AG20443 (cell line): ENCODE results near the gene CPNE2.
"Not testable (repeated sequence)": the region's sequence is repeated elsewhere in the genome, so short reads cannot be mapped to it uniquely, and the experiment has no call there.

Source experiments
- DNase-seq: peaks from one replicate; pipeline ENCODE4 v3.0.0; 2012; ENCODE audit warnings: low spot score, mixed read lengths

CPNE2 gene

DNA sequence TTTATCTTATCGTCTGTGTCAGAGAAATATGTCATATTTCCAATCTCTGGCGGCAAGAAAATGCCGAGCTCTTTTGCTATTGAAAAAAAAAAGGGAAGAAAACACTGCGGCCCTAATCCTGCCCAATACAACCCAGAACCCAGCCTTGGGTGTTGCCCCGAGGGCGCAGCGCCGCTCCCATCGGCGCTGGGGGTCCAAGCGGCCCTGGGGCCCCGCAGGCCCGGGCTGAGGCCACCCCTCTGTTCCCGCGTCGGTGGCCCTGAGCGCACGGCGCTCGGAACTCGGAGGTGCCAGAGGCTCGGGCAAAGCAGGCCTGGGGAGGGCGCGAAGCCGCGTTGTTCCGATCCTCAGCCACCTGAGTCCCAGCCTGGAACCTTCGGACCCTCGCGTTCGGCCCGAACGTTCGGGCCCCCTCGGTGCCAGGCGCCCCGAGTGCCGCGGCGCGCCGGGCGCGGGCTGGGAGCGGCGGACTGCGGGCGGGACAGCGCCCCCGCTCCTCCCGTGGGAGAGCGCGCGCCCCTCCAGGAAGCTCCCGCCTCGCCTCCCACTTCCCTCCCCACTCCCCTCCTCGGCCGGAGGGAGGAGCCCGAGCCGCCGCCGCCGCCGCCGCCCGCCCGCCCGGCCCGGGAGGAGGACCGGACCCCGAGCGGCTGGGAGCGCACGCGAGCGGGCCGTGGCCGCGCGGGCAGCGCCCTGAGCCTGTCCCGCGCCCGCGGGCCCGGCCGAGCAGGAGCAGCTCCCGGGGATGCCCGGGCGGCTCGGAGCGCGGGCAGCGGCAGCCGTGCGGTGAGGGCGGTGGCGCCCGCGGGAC is at the start of gene CPNE2:
Gene CPNE2 (plus strand): TSS at position 609 of the 811 bp plus-strand sequence. CDS start 18,160 bp downstream, outside the sequence.
- peak; percentile 83 for DNase-seq

DNA sequence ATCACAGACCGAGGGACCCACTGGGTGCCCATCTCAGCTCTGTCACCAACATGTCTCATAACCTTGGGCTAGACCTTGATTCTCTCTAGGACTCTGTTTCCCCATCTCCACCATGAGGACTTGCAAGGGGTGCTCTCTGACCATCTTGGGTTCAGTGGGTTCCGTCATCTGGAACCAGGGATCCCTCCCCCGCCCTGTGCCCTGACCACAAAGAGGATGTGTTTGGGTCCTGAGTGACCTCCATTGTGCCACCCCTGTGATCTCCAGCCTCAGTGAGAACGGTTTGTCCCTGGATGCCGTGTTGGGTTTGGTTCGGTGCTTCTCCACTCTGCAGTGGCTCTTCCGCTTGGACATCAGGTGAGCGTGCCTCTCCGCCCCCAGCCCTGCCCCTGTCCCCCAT is 49.1 kb upstream of the CPNE2 start:
- no peak for DNase-seq

DNA sequence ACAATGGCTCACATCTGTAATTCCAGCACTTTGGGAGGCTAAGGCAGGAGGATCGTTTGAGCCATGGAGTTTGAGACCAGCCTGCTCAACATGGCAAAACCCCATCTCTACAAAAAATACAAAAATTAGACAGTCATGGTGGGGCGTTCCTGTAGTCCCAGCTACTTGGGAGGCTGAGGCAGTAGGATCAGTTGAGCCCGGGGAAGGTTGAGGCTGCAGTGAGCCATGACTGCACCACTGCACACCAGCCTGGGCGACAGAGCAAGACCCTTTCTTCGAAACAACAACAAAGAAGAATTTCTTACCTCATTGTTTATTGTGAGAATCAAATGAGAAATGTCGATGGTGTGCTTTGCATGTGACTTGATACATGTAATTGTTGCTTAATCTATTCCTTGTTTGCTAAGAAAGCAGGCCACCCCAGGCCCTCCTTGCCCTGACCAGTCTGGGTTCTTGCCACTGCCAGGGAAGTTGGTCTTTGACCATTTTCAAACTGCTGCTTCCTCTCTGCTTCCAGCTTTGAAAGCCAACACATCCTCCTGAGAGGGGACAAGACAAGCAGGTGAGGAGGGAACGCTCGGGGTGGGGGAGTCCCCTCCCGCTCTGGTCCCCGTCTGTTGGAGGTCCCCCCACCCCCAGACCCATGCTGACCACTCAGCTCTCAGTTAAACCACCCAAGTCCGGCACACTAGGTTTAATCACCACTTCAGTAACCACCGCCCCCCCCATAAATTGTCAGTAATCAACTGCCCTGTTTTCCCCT is 47.3 kb upstream of the CPNE2 start:
- DNase-seq, result no peak

DNA sequence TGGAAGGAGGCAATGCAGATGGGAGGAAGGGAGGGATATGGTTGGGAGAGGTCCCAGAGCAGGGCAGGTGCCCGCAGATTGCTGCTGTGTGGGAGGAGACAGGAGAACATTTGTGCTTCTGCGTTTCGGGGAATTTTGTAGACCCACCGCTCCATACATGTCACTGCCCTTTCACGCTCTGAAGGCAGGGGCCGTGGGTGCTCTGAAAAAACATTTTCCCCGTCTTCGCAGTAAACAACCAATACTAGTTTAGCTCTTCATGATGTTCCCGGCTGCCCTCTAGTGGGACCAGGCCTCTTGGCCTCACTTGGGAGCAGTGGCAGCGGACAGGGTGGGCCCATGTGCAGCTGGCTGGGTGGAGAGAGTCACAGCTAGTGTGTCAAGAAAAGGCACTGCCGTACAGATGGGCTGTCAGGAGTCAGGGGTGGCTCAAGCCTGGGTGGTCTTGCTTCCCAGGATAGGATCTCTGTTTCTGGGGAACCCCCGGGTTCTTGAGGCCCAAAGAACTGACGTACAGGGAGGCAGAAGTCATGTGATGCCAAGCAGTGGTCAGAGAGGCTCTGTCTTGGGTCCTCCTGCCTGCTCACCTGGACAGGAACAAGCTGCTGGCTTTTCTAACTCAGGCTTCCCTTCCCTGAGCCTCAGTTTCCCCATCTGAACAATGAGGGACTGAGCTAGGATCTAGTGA is 46.5 kb upstream of the CPNE2 start:
- DNase-seq, result peak; percentile 77

DNA sequence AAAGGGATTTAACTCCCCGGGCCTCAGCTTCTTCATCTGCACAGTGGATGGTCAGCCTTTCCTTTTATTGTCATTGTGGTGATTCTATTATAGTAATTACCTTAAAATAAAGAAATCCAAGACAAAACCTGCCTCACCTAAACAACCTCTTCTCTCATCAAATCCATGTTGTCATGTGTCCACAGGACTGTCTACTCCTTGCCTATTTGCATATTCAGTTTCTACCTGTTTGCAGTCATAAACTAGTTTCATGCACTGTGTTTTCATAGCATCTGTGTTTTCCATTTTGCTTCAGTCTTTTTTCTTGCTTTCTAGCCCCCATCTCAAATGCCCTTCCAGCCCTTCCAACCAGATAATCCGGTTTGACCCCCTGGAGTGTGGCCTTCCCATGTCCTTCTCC is 44.3 kb upstream of the CPNE2 start:
- DNase-seq, result no peak

DNA sequence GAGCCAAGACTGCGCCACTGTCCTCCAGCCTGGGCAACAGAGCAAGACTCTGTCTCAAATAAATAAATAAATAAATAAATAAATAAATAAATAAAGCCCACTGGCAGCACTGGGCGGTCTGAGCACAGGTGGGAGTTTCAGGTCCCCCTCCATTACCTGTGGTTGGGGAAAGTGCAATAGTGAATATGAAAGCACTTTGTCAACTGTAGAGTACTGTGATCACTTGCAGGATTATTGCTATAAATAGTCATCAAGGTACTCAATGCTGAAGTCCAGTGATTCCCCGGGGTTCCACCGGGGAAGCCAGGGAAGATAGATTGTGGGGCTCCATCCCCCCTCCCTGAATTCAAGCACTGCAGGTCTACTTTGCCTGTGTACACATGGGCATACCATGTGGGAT is 42.7 kb upstream of the CPNE2 start:
- no peak for DNase-seq

DNA sequence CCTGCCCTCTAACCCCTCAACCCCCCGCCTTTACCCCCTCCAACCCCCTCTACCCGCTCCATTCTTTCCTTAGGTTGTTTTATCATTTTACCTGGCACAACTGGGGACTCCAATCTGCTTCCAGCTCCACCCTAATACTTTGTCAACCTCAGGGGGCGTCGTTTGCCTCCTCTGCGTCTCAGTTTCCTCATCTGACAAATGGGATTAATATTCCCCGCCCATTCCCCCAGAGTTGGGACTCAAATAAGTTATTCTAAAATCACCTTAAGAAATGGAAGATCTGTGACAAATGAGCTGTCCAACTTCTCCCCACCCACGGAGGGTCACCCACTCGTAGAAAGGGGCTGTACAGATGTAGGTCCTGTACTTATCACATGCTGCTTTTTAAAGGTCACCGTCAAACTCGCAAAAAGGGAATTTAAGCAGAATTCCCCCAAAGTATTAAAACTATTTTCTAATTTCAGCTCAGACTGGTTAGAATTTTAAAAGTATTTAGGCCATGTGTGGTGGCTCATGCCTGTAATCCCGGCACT is 40.6 kb upstream of the CPNE2 start:
- DNase-seq, result no peak

DNA sequence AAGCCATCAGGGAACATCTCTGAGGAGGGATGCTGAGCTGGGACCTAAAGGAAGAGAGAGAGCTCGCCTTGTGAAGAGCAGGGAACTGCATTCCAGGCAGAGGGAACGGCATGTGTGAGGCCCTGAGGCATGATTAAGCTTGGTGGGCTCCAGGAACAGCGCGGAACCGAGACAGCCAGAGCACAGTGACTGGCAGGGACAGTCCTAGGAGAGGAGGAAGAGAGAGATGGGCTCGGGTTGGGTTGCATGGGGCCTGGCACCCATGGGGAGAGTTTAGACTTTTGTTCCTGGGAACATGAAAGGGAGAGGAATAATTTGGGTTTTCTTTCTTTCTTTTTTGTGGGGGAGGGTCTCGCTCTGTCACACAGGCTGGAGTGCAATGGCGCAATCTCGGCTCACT is 39.2 kb upstream of the CPNE2 start:
- DNase-seq, result no peak

DNA sequence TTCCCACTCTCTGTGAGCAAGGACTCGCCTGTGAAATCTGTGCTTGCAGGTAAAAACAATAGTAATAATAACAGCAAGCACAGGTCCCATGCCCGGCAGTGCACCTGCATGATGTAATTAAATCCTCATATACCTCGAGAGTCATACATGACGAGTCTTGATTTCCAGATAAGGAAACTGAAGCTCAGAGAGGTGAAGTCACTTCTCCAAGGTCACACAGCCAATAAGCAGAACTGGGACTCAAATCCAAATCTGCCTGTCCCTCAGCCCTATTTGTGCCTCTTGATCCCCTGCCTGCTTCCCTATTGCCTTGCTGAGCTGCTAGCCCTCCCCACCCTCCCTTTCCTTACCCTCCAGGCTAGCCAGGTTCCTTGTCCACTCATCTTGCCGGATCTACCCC is 38.0 kb upstream of the CPNE2 start:
- no peak for DNase-seq

DNA sequence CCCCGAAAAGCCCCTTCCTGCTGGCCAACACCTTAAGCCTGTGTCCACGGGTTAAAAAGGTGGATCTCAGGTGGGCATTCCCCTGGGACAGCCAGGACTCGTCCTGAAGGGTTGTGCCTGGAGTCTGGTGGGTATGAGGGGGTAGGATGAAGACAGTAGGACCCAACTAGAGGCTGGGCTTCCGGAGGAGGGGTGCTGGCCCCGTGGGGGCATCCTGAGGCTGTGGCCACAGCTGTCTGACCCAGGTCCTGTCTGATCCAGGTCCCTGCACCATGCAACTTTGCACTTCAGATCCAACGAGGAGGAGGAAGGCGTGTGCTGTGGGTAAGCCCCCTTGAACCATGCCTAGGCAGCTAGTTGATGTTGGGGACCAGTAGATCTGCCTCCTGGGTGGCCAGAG is 37.6 kb upstream of the CPNE2 start:
- DNase-seq, result no peak

DNA sequence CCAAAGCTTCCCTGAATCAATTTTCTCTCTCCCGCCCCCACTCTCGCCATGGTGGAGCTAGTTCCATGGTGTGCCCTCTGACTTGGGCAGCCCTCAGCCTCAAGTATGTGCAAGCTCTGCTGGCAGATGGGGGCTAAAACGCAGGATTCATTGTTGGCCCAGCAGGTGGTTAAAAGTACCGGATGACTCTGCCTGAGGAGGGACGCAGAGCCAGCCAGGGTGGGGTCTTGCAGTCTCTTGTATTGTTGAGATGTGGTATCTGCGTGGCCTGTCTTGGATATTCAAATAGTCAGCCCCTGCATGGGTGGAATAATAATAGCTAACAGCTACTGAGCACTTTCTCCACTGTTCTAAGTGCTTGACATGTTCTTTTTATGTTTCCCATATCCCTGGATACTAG is 36.7 kb upstream of the CPNE2 start:
- DNase-seq, result no peak

DNA sequence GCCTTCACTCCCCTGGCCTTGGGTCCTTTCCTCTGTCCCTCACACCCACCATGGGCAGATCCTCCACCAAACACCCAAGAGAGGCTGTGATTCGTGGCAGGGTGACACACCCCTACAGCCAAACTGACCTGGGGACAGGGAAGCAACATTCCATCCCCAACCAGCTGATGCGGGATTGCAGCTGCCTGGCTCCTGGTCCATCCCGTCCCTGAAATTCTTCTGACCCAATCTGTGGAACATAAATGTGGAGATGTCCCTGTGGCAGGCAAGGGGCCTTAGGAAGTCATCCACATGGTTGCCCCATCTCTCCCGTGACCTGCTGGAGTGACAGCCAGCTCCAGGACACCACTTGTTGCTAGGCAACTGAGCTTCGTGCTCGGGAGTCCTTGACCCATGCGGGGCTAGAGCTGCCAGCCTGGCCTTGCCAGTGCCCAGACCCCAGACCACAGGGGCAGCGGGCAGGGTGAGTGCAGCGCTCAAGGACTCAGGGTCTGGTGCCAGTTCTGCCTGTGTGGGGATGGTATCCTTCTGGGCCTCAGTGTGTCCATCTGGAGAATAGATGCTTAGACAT is 34.0 kb upstream of the CPNE2 start:
- DNase-seq, result no peak

DNA sequence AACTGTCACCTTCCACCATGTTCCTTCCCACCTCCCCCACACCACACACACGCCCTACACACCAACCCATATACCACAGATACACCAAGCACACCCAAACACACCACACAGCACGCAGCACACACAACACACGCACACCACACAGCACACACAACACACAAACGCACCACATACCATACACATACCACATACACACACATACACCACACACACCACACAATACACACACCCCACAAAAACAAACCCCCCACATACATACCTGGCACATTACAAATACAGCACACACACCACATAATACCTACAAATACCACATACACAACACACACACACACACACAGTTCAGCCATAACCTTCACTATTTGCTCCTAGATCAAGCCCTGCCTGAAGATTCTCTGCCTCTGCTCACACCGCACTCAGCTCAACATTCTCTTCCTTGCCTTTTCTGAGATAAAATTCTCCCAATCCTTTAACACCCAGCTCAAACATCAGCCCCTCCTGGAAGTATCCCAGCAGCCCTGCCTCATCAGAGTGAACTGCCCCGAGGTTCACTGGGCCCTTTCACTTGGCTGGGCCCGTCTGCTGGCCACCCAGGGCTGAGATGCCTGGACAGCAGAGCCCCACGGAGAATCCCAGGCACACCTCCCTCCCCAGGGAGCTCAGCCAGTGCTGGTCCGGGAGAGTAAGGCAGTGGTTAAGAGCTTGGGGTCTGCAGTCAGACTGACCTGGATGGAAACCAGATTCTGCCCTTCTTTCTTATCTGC is 31.9 kb upstream of the CPNE2 start:
- DNase-seq, result peak; percentile 27

DNA sequence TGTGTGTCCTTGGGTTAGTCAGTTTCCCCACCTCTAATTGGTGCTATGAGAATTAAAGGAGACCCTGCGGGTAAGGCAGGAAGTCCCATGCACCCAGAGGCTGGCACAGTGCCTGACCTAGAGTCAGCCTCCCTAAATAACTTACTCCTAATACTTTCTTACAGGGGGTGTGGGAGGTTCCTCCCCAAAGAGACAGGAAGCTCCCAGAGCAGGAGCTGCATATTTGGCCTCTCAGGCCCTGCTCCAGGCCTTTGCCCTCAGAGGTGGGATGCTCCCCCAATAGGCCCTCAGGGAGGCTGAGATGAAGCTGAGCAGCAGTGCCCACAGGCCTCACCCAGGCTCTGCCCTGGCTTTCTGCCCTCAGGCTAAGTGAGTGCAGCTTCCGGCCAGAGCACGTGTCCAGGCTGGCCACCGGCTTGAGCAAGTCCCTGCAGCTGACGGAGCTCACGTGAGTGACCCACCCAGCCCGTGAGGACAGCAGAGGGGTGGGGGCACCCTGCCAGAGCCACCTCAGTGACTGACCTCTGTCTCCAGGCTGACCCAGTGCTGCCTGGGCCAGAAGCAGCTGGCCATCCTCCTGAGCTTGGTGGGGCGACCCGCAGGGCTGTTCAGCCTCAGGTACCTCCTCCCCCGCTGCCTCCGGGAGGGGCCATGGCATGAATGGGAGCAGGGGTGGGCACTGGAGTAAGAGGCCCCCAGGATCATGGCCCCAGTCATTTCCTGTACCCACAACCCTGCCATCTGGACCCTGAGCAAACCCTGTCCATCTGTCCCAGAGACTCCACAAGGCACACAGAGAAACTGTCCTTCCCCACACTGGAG is 31.1 kb upstream of the CPNE2 start:
- peak; percentile 88 for DNase-seq

DNA sequence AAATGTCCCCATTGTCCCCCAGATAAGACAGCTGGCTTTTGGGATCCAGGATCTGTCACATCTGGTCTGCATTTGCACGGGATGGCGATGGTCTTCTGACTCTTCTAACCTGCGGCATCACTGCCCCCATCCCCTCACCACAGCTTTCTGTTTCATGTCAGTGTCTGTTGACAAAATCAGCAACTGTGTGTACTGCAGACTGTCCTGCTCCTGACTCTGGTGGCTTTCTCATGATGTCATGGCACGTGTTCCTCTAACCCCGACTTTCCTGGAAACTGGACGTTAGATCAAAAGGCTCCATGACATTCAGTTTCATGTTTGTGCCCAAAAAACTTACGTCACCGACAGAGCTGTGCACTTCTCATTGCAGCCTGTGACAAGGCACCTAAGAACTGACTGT is 30.1 kb upstream of the CPNE2 start:
- no peak for DNase-seq

DNA sequence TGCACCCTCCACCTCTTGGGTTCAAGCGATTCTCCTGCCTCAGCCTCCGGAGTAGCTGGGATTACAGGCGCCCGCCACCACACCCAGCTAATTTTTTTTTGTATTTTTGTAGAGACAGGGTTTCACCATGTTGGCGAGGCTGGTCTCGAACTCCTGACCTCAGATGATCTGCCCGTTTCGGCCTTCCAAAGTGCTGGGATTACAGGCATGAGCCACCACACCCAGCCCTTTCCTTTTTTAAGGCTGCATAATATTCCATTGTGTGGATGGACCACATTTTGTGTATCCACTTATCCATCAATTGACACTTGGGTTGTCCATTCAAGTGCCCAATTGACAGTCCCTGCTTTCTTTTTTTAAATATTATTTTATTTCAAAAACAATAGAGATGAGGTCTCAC is 29.2 kb upstream of the CPNE2 start:
- not testable (repeated sequence) for DNase-seq

DNA sequence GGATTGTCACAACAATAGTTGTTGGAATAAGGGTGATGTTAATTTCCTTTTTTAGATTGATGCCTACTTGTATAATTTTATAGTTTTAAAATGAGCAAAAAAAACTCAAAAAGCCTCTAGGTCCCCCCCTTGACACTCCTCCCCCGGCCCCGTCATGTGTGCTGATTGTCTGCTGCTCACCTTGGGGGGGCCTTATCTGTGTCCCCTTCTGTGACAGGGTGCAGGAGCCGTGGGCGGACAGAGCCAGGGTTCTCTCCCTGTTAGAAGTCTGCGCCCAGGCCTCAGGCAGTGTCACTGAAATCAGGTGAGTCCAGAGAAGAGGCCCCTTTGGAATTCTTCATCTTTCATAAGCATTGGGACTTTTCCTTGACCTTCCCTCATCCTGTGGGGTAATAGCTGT is 27.4 kb upstream of the CPNE2 start:
- no peak for DNase-seq

DNA sequence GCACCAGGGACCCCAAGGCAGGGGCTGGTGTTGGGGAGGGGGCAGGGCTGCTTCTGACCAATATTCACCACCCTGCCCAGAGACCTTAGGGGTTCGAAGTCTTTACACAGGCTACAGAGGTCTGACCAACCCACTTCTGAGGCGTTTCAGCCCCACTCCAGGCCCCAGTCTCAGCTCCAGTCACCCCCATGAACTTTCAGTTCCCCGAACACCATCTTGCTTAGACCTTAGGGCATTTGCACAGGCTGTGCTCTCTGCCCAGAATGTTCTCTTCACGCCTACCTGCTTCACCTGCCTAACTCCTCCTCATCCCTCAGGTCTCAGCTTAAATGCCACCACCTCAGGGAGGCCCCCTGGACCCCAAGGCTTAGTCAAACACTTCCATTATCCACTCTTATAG is 25.8 kb upstream of the CPNE2 start:
- DNase-seq, result no peak

DNA sequence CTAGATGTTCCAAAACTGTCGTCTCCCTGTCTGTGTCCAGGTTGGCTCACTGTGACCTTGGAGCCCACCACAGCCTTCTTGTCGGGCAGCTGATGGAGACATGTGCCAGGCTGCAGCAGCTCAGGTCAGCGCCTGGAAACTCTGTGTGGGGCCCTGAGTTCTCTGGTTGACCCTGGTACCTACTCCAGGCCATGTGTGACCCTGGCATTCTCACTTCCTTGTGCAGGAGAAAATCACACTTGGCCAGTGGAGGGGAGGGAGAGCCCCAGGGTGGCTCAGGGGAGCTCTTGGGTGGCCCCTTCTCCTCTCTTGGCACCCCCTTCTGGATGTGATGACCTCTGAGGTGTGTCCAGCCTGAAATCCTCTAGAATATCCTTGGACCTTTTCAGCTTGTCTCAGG is 25.0 kb upstream of the CPNE2 start:
- DNase-seq, result no peak

DNA sequence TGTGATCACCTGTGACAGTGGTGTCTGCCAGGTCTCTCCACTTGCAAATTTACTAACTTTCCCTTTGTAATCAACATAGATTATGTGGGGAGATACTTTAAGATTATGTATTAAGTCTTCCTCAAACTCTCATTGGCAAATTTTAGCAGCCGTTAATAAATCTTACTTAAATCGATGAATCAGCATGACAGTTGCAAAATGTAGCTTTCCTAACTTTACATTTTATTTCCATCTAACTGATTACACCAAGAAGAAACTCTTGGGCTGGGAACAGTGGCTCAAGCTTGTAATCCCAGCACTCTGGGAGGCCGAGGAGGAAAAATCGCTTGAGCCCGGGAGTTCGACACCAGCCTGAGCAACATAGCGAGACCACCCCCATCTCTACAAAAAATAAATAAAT is 23.3 kb upstream of the CPNE2 start:
- no peak for DNase-seq
